Endothelial cell of umbilical vein (primary cell): ENCODE results near the gene RNF19B.

Experiments used
- CTCF ChIP-seq, 2 donors: IDR thresholded peaks; 1 replicate in 1 of 2; 2 replicates in 1 of 2; pipeline ENCODE4 v1.5.1; 2011; ENCODE audit warnings: low read length in 2 of 2, mild to moderate bottlenecking in 2 of 2, moderate library complexity in 2 of 2, control low read depth in 1 of 2, inconsistent platforms in 1 of 2, low read depth in 1 of 2; ENCODE audit not compliant: insufficient read depth in 1 of 2; ENCODE audit errors: extremely low read depth in 1 of 2
- EZH2 ChIP-seq: IDR thresholded peaks from 2 replicates; pipeline ENCODE4 v1.6.1; 2012; ENCODE audit warnings: borderline replicate concordance, low read depth, mild to moderate bottlenecking, moderate library complexity, low read length, inconsistent platforms; ENCODE audit not compliant: severe bottlenecking
- FOS ChIP-seq: IDR thresholded peaks from 2 replicates; pipeline ENCODE4 v1.6.1; 2011; ENCODE audit warnings: mild to moderate bottlenecking, low read length, moderate library complexity, borderline replicate concordance; ENCODE audit not compliant: insufficient read depth
- GATA2 ChIP-seq: IDR thresholded peaks from 2 replicates; pipeline ENCODE4 v1.7.0; 2011; ENCODE audit warnings: low read depth, mild to moderate bottlenecking, moderate library complexity, mixed read lengths, low read length; ENCODE audit not compliant: insufficient read length, insufficient read depth
- JUN ChIP-seq: IDR thresholded peaks from 2 replicates; pipeline ENCODE4 v1.6.1; 2011; ENCODE audit warnings: borderline replicate concordance, low read depth; ENCODE audit not compliant: insufficient read length, insufficient read depth
- MAX ChIP-seq: IDR thresholded peaks from 2 replicates; pipeline ENCODE4 v1.6.1; 2011; ENCODE audit not compliant: insufficient read depth, insufficient read length
- MYC ChIP-seq: IDR thresholded peaks from one replicate; pipeline ENCODE4 v1.6.1; 2011; ENCODE audit warnings: mild to moderate bottlenecking, low read depth, low read length
- POLR2A ChIP-seq: IDR thresholded peaks from 2 replicates; pipeline ENCODE4 v1.6.1; 2012; ENCODE audit warnings: low read depth, mild to moderate bottlenecking, control low read depth, low read length
- POLR2AphosphoS5 ChIP-seq: IDR thresholded peaks from 2 replicates; pipeline ENCODE4 v1.6.1; 2012; ENCODE audit warnings: low read depth, mild to moderate bottlenecking, control low read depth, low read length, moderate library complexity; ENCODE audit not compliant: insufficient read depth

DNA sequence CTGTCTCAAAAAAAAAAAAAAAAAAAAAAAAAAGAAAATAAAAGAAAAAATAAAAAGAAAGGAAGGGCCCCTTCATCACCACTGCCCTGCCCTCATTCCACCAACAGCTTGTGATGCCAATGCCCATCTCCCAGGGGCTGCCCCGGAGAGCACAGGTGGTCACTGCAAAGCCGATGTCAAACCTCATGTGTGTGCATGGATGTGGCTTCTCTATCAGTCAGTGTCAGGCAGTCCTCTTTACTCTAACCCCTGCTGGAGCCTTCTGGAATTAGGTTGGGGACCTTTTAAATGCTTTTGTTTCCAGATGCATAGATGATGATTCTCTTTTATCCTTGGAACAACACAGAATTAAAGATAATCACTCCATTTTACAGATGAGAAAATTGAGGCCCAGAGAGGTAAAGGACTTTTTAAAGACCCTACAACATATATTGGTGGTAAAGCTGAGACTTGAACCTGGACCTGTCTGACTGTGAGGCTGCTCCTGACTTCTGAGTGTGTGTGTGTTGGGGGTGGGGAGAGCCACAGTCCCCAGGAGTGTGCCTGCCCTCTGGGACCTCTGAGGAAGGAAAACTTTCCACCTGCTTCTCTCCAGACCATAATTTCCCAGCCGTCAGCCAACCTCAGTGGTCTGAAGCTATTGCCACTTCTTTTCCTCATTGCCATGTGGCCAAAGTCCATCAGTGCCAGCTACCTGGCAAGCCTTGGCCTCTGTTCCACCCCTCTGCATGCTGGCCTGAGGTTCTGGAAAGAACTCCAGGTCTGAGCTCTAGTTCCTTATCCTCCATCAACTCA is 60.4 kb downstream of the RNF19B start:
- no peak for TF ChIP-seq CTCF (IDR thresholded peaks at IDR 0.05; ENCODE audit: extremely low read depth in 1 of 2, insufficient read depth in 1 of 2, low read depth in 1 of 2, low read length in 2 of 2)
- TF ChIP-seq POLR2A, result no peak
- TF ChIP-seq GATA2, result no peak
- no peak for TF ChIP-seq MYC
- no peak for TF ChIP-seq POLR2AphosphoS5
- TF ChIP-seq EZH2, result no peak
- TF ChIP-seq JUN, result no peak
- TF ChIP-seq FOS, result no peak
- TF ChIP-seq MAX, result no peak
